Activated CD4-positive, alpha-beta T cell treated with anti-CD3 and anti-CD28 coated beads for 1 hour (primary cell): ENCODE results near the gene DOLK.
"Not testable (repeated sequence)": the region's sequence is repeated elsewhere in the genome, so short reads cannot be mapped to it uniquely, and the experiment has no call there.

Experiments
- DNase-seq: peaks from one replicate; pipeline ENCODE4 v3.0.0-alpha.2; 2020

Gene DOLK

GRCh38 chr9:128947527-128948301 lies at the start of gene DOLK, which contains the start of gene NUP188:
Gene DOLK, minus strand, starts transcription at chr9:128947603. Its CDS starts 300 bp downstream, at chr9:128947303.
Gene NUP188, plus strand, starts transcription at chr9:128947699. Its CDS starts 21 bp downstream, at chr9:128947720.
- DNase-seq, result peak; percentile 99

GRCh38 chr9:128995791-128996190 lies 48.4 kb upstream of the DOLK start:
- no peak for DNase-seq

GRCh38 chr9:128992995-128993394 lies 45.6 kb upstream of the DOLK start:
- DNase-seq, result no peak

- no peak for DNase-seq
Measured at GRCh38 chr9:128987805-128988204, 40.4 kb upstream of the DOLK start.

DNA sequence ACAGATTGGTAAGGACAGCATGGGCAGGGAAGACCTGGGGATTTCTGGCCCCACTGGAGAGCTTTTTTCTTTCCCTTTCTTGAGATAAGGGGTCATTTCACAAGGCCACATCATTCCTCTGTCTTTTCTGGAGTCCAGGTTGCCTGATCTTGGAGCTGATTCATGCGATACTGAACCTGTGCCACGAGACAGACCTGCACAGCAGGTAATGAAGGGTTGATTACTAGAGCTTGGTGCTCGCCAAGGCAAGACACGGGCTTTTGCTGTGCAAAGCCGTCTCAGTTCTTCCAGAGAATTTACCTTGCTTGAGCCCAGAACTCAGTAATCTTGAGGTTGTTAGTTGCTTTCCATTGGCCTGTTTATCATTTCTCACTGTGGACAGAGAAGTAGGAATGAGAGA lies 39.3 kb upstream of the DOLK start:
- no peak for DNase-seq

DNA sequence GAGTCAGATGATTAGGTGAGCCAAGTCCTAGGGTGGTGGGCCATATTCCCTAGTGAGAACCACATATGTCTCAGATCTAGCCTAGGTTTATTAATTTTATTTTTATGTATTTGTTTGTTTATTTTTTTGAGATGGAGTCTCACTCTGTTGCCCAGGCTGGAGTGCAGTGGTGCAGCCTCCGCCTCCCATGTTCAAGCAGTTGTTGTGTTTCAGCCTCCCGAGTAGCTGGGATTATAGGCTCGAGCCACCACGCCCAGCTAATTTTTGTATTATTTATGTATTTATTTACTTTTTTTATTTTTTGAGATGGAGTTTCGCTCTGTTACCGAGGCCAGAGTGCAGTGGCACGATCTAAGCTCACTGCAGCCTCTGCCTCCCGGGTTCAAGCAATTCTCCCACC lies 36.1 kb upstream of the DOLK start:
- DNase-seq, result no peak

DNA sequence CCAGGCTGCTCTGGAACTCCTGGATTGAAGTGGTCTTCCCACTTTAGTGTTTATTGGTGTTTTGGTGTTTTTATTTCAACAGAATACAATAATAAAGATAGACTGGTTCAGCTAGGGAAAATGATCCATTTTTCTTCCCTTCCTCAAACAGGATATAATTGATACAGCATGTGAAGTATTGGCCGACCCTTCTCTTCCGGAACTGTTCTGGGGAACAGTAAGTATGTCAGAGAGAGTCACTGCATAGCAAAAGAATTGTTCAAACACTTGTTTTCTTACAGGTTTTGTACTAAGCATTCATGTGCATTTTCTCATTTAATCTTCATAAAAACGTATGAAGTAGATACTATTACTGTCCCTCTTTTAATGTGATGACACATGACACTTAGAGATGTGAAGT lies 31.7 kb upstream of the DOLK start:
- DNase-seq, result no peak

DNA sequence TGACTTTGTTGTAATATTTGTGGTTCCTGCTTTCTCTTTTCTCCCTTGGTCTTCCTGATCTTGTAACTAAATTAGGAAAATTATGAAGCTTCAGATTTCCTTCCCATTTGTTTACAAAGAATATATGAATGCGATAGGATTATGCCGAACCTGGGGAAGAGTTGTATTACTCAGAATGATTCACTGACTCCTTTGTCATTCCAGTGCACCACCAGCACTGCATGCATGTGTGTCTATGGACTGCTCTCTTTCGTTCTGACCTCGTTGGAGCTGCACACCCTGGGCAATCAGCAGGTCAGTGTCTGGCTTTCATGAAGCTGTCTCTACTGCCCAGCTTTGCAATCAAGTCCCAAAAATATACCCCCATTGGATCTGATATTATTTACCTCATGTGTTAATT lies 25.6 kb upstream of the DOLK start:
- DNase-seq, result no peak

- DNase-seq, result no peak
Measured at GRCh38 chr9:128969491-128969890, 22.1 kb upstream of the DOLK start.

DNA sequence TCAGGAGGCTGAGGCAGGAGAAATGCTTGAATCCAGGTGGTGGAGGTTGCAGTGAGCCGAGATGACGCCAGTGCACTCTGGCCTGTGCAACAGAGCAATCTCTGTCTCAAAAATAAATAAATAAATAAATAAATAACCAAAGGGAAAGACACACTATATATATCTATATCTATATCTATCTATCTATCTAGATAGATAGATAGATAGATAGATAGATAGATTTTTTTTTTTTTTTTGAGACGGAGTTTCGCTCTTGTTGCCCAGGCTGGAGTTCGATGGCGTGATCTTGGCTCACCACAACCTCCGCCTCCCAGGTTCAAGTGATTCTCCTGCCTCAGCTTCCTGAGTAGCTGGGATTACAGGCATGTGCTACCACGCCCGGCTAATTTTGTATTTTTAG lies 14.0 kb upstream of the DOLK start:
- DNase-seq, result not testable (repeated sequence)

GRCh38 chr9:128947277-128947526 lies 201 bp downstream of the DOLK start:
- no peak for DNase-seq

DNA sequence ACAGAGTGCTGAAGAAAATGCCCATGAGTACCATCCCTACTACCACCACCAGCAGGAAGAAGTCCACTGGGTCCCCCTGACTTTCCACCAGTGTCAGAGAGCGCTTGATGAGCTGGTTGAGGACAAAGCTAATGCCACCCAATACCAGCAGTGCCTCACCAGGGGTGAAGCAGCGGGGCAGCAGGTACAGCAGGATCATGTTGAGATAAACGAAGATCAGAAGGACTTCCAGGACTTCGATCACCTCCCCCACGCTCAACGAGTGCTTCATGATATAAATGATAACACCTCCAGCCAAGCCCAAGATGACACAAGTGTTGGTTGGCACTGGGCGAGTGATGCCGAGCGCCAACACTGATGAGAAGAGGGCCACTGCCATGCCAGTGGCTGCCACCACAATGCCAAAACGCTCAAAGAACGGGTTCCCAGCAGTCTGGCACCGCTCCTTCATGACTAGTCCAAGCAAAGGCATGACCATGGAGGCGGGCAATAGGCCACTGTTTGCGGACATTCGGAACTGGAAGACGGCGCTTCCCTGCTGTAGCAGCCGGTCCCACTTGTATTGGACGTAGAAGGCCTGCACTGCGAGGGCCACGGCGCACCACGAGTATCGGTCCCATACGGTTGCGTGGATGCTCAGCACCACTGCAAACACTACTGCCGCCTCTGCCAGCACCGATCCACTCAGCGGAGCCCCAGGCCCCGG lies 679 bp downstream of the DOLK start:
- peak; percentile 11 for DNase-seq

GRCh38 chr9:128945798-128946501 lies 1.5 kb downstream of the DOLK start:
- DNase-seq, result no peak

GRCh38 chr9:128944966-128945365 lies 2.4 kb downstream of the DOLK start:
- not testable (repeated sequence) for DNase-seq

DNA sequence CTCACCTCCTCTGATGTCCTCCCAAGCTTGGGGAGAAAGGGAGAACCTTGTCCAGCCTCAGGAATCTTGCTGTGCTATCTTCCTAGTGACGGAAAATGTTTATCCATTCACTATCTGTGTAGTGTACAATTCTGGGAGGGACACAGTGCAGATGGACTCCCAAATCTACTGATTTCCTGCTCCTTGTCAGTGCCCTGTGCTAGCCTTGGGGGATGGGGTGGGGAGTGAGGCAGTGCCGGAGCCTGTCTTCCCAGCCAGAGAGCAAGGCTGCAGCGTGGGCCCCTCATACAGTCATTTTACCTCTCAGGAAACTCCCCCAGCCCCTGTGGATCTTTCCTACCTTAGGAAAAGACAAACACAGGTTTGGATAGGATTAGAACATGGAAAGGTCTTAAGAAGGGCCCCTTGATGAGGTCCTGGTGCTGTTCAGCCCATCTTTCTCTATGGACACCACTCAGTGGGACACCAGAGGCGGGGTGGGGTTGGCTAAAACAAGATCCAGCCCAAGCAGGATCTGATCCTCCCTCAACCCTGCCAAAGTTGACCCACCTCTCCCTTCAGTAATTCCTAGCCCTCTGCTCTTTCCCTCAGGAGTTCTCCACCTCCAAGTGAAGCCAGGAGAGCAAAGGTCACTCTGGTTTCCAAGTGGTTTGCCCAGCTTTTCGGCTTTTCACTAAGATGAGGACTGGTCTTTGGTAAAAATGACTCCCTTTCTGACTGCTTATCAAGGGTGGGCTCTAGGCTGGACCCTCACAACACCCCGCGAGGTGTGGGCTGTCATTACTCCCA lies 3.4 kb downstream of the DOLK start:
- DNase-seq, result no peak

GRCh38 chr9:128940946-128941755 lies 6.3 kb downstream of the DOLK start:
- no peak for DNase-seq

DNA sequence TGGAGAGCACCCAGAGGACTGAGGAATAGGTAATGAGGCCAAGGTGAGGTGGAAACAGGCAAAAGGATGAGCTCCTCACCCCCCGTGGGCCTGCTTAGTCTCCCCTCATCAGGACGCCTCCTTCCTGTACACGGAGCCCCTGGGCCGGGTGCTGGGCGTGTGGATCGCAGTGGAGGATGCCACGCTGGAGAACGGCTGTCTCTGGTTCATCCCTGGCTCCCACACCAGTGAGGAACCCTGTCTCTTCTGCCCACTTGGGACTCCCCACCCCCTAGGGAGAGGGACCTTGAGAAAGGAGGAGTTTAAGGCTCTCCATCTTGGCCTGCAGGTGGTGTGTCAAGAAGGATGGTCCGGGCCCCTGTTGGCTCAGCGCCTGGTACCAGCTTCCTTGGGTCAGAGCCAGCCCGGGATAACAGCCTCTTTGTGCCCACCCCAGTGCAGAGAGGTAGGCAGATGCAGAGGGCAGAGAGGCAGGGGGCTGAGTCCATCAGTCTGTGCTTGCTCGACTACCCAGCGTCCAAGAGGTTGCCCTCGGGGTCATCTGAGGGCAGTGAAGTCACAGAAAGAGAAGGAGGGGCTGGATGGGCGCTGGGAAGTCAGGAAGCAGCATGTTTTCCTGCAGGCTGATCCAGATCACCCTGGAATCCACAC lies 7.0 kb downstream of the DOLK start:
- no peak for DNase-seq

- DNase-seq, result no peak
Measured at GRCh38 chr9:128937310-128938165, 9.9 kb downstream of the DOLK start.

GRCh38 chr9:128936171-128936865 lies 11.1 kb downstream of the DOLK start:
- no peak for DNase-seq

DNA sequence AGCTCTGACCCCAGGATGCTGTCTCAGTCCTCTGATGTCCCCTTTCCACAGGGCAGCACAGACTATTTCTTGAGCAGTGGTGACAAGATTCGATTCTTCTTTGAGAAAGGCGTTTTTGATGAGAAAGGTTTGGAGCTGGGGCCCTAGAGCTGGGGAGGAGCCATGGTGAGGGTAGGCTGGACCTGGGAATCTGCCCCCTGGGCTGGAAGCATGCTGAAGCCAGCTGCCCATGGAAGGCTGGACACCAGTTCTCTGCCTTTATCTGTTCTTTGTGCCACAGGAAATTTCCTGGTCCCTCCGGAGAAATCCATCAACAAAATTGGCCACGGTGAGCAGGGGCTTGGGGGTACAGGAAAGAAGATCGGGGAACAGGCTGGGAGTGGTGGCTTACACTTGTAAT lies 13.7 kb downstream of the DOLK start:
- no peak for DNase-seq
